ENCODE results near the gene DIDO1. TPM values are rescaled to one million over a fixed set of nuclear protein-coding genes. Genes with fewer than 3 reads are reported as not detected.
A peak's percentile ranks its signal among the peaks of the same experiment; 100 is the strongest.

Gene DIDO1
- total RNA-seq, 1 experiment from 2014 or later = 77.1 TPM

DNA sequence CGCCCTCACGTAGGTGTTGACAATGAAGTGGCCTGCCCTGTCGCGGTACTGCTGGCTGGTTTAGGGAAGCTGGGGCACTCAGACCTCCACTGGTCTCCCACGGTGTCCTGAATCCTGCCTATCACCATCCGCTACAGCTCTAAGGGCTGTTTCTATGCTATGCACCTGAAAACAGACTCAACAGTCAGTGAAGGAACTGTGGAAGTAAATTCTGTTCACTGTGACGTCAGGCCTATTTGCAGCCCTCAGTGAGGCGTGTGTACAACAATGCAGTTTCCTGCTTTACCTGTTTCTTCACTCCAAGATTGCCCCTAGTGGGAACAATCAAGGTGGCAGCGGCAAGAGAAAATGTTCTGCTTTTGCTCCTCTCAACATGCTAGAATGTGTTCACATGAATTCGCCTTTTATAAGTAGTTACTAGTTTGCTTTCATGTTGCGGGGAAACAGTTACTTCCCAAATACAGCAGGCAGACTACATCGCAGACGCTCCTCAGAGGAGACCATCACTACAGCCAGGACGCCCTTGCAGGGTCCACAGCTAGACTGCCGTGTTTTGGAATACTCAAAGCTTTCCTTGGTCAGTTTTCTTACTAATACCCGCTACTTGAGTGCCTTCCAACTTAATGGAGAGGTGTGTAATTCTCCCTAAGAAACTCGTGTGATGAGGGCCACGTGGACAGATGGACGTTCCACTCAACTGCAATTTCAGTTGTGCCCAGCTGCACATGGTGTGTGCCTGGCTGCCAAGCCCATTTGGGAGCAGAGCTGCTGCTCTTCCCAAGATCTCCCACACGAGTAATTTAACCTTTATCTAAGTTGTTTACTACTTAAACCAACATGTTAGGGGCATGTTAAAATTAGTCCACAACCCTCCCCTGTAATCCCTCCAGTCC lies 25.4 kb downstream of the DIDO1 start:
- H3K4me1 Mint-ChIP-seq (ENCODE audit: low read depth, unreplicated experiment) = peaks cover 19% of the 10 kb centered on the region
- intact Hi-C loops (cut with micrococcal nuclease; ENCODE audit: unreplicated experiment) = loop anchor here (2.0 kb wide), 1 partner anchor 24 kb away; no protein-coding TSS in a partner anchor
- no TSS peak for BruUV-seq (replicated peaks)
- H3K4me3 Mint-ChIP-seq (ENCODE audit: low read depth, unreplicated experiment) = peak overlapping the region; percentile 18
- TF ChIP-seq, protein P1, sequence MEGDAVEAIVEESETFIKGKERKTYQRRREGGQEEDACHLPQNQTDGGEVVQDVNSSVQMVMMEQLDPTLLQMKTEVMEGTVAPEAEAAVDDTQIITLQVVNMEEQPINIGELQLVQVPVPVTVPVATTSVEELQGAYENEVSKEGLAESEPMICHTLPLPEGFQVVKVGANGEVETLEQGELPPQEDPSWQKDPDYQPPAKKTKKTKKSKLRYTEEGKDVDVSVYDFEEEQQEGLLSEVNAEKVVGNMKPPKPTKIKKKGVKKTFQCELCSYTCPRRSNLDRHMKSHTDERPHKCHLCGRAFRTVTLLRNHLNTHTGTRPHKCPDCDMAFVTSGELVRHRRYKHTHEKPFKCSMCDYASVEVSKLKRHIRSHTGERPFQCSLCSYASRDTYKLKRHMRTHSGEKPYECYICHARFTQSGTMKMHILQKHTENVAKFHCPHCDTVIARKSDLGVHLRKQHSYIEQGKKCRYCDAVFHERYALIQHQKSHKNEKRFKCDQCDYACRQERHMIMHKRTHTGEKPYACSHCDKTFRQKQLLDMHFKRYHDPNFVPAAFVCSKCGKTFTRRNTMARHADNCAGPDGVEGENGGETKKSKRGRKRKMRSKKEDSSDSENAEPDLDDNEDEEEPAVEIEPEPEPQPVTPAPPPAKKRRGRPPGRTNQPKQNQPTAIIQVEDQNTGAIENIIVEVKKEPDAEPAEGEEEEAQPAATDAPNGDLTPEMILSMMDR (IDR thresholded peaks at IDR 0.05; ENCODE audit: unreplicated experiment) = no peak
- DNase-seq = peak; percentile 72
- peaks cover 94% of the 10 kb centered on the region for H3K36me3 Mint-ChIP-seq (ENCODE audit: insufficient read depth, unreplicated experiment)
- CTCF ChIA-PET = interaction anchor here (0.5 to 1.7 kb wide), 10 partner anchors 13 to 401 kb away, joined by 3 to 5 read pairs (median 4); no protein-coding TSS in a partner anchor
- H3K9me3 Mint-ChIP-seq (ENCODE audit: low read depth, unreplicated experiment) = no peaks in the 10 kb centered on the region
- H3K27me3 Mint-ChIP-seq (ENCODE audit: unreplicated experiment) = no peaks in the 10 kb centered on the region
- H3K27ac Mint-ChIP-seq (ENCODE audit: unreplicated experiment) = peak overlapping the region; percentile 82

DNA sequence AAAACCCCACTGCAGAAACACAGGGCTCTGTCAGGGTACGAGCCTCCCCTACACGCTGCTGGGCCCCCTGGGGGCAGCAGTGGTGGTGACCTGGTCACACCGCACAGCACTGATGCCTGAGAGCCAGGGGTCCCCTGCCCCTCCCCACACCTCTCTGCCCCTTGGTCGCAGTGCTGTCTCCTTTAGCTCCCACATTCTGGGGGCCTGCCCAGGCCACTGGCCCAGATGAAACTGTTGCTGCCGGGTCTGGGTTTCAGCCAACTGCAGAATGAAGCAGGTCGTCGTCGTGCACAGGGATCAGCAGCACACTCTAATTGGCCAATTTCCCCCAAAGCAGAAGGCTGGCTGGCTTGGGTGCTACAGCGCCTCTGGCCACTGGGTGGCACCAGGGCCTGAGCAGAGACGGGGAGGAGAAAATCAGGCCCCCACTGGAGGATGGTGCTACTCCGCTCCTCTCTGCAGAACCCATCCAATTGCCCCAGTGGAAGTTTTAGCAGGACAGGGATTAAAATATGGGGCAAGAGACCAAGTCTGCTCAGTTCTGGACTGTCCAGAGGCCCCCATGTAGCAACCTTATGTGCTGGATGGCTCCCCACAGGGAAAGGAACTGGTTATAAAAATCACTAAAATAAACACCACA lies 26.1 kb downstream of the DIDO1 start:
- intact Hi-C loops (cut with micrococcal nuclease; ENCODE audit: unreplicated experiment) = loop anchor here (2.0 kb wide), 1 partner anchor 25 kb away; no protein-coding TSS in a partner anchor
- peak overlapping the region; percentile 18 for H3K4me3 Mint-ChIP-seq (ENCODE audit: low read depth, unreplicated experiment)
- CTCF ChIA-PET = interaction anchor here (0.6 to 1.7 kb wide), 4 partner anchors 15 to 77 kb away, joined by 3 to 4 read pairs (median 4); no protein-coding TSS in a partner anchor
- H3K27ac Mint-ChIP-seq (ENCODE audit: unreplicated experiment) = peak overlapping the region; percentile 82
- DNase-seq = peak; percentile 87
- no peaks in the 10 kb centered on the region for H3K9me3 Mint-ChIP-seq (ENCODE audit: low read depth, unreplicated experiment)
- peaks cover 19% of the 10 kb centered on the region for H3K4me1 Mint-ChIP-seq (ENCODE audit: low read depth, unreplicated experiment)
- H3K27me3 Mint-ChIP-seq (ENCODE audit: unreplicated experiment) = no peaks in the 10 kb centered on the region
- no TSS peak for BruUV-seq (replicated peaks)
- peaks cover 94% of the 10 kb centered on the region for H3K36me3 Mint-ChIP-seq (ENCODE audit: insufficient read depth, unreplicated experiment)
- TF ChIP-seq, protein P1 (IDR thresholded peaks at IDR 0.05; ENCODE audit: unreplicated experiment) = peak; percentile 95

DNA sequence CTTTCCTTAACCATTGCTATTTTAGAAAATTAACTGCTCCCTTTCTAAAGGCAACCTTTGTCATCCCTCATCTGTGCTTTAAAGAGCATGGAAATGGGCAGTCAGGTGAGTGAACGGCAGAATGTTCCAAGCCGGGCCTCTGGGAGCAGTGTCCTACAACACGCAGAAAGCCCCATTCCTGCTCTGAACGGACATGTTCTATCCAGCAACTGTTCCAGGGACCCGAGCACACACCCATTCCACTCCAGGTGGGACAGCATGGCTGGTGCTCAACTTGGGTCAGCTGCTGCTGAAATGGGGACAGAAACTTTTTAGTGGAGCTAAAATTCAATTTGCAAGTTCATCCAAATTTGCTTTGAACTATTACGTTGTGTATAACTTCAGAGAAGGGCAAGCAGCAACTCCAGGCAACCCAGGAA lies 26.7 kb downstream of the DIDO1 start:
- peaks cover 19% of the 10 kb centered on the region for H3K4me1 Mint-ChIP-seq (ENCODE audit: low read depth, unreplicated experiment)
- TF ChIP-seq, protein P1 (IDR thresholded peaks at IDR 0.05; ENCODE audit: unreplicated experiment) = no peak
- peak overlapping the region; percentile 18 for H3K4me3 Mint-ChIP-seq (ENCODE audit: low read depth, unreplicated experiment)
- H3K27ac Mint-ChIP-seq (ENCODE audit: unreplicated experiment) = peak overlapping the region; percentile 82
- intact Hi-C loops (cut with micrococcal nuclease; ENCODE audit: unreplicated experiment) = loop anchor here (2.0 kb wide), 1 partner anchor 25 kb away; no protein-coding TSS in a partner anchor
- BruUV-seq (replicated peaks) = no TSS peak
- peaks cover 94% of the 10 kb centered on the region for H3K36me3 Mint-ChIP-seq (ENCODE audit: insufficient read depth, unreplicated experiment)
- H3K9me3 Mint-ChIP-seq (ENCODE audit: low read depth, unreplicated experiment) = no peaks in the 10 kb centered on the region
- no peak for DNase-seq
- no peaks in the 10 kb centered on the region for H3K27me3 Mint-ChIP-seq (ENCODE audit: unreplicated experiment)
- CTCF ChIA-PET = no interaction called here

DNA sequence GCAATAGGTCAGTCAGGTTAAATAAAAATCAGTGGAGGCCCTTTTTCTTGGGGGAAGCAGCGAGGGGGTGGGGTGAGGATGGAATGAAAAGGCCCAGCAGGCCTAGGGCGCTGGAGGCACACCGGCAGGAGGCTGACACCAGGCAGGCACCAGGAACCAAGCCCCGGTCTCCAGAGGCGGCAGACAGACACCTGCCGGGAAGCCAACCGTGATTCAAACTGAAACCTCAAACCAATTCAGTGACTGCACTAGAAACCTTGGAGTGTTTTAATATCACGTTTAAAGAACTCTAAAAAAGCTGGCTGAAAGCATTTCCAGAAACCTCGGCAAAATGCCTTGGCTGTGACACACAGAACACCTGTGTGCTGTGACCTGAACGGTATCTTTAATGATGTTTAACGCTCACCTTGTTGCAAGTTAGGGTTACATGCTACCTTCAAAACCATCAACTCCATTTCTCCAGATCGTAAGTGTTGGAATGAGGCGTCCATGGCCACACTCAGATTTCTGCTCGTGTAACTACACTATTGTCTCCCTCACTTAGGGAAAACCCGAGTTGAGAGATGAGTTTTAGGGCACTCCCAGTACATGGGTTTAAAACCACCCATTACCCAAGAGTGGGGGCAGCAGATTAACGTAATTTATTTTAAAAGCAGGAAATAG lies 27.2 kb downstream of the DIDO1 start:
- TF ChIP-seq, protein P1 (IDR thresholded peaks at IDR 0.05; ENCODE audit: unreplicated experiment) = no peak
- CTCF ChIA-PET = interaction anchor here (0.6 kb wide), 1 partner anchor 203 kb away, joined by 3 read pairs; no protein-coding TSS in a partner anchor
- peaks cover 94% of the 10 kb centered on the region for H3K36me3 Mint-ChIP-seq (ENCODE audit: insufficient read depth, unreplicated experiment)
- no peak for DNase-seq
- no peak overlapping the region for H3K4me3 Mint-ChIP-seq (ENCODE audit: low read depth, unreplicated experiment)
- BruUV-seq (replicated peaks) = no TSS peak
- intact Hi-C loops (cut with micrococcal nuclease; ENCODE audit: unreplicated experiment) = no loop called here
- no peaks in the 10 kb centered on the region for H3K27me3 Mint-ChIP-seq (ENCODE audit: unreplicated experiment)
- peaks cover 19% of the 10 kb centered on the region for H3K4me1 Mint-ChIP-seq (ENCODE audit: low read depth, unreplicated experiment)
- peak overlapping the region; percentile 82 for H3K27ac Mint-ChIP-seq (ENCODE audit: unreplicated experiment)
- no peaks in the 10 kb centered on the region for H3K9me3 Mint-ChIP-seq (ENCODE audit: low read depth, unreplicated experiment)

Measured in Calu3 (cell line).